Erythroblast (primary cell): ENCODE measurements around the gene DDX23.

Source experiments
- GATA1 ChIP-seq: IDR thresholded peaks from 2 replicates; pipeline ENCODE4 v1.6.1; 2011; ENCODE audit warnings: low read depth, mild to moderate bottlenecking, control low read depth, low read length, moderate library complexity
- POLR2A ChIP-seq: IDR thresholded peaks from 2 replicates; pipeline ENCODE4 v1.6.1; 2011; ENCODE audit warnings: mild to moderate bottlenecking, low read length

- TF ChIP-seq POLR2A (no peak), GATA1 (no peak)
Measured at GRCh38 chr12:48807981-48808380, 44.0 kb downstream of the DDX23 start.
